ENCODE data around the gene OR4C6. TPM values are rescaled to one million over a fixed set of nuclear protein-coding genes. Genes with fewer than 3 reads are reported as not detected.

The OR4C6 gene
- total RNA-seq = not detected

DNA sequence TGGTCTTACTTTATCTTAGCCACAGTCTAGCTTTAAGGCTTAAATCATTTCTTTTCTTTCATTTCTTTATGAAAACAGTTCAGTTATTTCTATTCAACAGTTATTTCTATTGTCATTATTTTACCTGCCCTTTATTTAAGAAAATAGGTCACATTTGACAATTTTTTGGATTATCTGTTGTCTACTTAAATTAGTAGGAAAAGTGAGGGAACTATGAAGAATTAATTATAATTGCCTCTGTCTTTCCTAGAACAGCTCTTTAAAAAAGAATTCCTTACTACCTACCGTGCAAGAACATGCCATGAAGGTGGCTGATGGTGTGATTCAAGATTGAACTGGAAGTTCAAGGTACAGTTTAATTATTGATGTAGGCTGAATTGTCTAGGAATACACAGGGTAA lies at the start of gene OR4C6:
Gene OR4C6 (plus strand): TSS at position 301 of the 400 bp plus-strand sequence. CDS start 2,966 bp downstream, outside the sequence.
- Mint-ChIP-seq H3K27ac (no peak within 1 kb of the TSS), H3K9me3 (peaks cover 8% of the 10 kb centered on the region), H3K4me1 (no peaks in the 10 kb centered on the region), H3K27me3 (no peaks in the 10 kb centered on the region), H3K4me3 (no peak within 1 kb of the TSS), H3K36me3 (ENCODE audit: low read depth) (no peaks in the 10 kb centered on the region)
- POLR2A ChIA-PET = no interaction called here
- CTCF ChIA-PET = no interaction called here
- DNase-seq = no peak

GRCh38 chr11:55624531-55624930 lies 37.5 kb upstream of the OR4C6 start:
- Mint-ChIP-seq H3K9me3 (peaks cover 8% of the 10 kb centered on the region), H3K27ac (no peak overlapping the region), H3K4me1 (no peaks in the 10 kb centered on the region), H3K36me3 (ENCODE audit: low read depth) (no peaks in the 10 kb centered on the region), H3K27me3 (no peaks in the 10 kb centered on the region), H3K4me3 (no peak overlapping the region)
- CTCF ChIA-PET = no interaction called here
- POLR2A ChIA-PET = no interaction called here
- no peak for DNase-seq

GRCh38 chr11:55634813-55635212 lies 27.2 kb upstream of the OR4C6 start, which contains the start of gene OR4P4:
TSS of gene OR4P4 (plus strand) at chr11:55635113.
- POLR2A ChIA-PET = no interaction called here
- no peak for DNase-seq
- CTCF ChIA-PET = no interaction called here
- Mint-ChIP-seq H3K9me3 (no peaks in the 10 kb centered on the region), H3K36me3 (ENCODE audit: low read depth) (no peaks in the 10 kb centered on the region), H3K27ac (no peak within 1 kb of the TSS), H3K27me3 (no peaks in the 10 kb centered on the region), H3K4me1 (no peaks in the 10 kb centered on the region), H3K4me3 (no peak within 1 kb of the TSS)

GRCh38 chr11:55648027-55648426 lies 14.0 kb upstream of the OR4C6 start, which contains the start of gene OR4S2:
TSS of gene OR4S2 (plus strand) at chr11:55648327. CDS start at chr11:55650904, 2,577 bp downstream.
- CTCF ChIA-PET = no interaction called here
- Mint-ChIP-seq H3K36me3 (ENCODE audit: low read depth) (no peaks in the 10 kb centered on the region), H3K4me1 (no peaks in the 10 kb centered on the region), H3K27me3 (no peaks in the 10 kb centered on the region), H3K27ac (no peak within 1 kb of the TSS), H3K4me3 (no peak within 1 kb of the TSS), H3K9me3 (peaks cover 4% of the 10 kb centered on the region)
- no peak for DNase-seq
- POLR2A ChIA-PET = no interaction called here

DNA sequence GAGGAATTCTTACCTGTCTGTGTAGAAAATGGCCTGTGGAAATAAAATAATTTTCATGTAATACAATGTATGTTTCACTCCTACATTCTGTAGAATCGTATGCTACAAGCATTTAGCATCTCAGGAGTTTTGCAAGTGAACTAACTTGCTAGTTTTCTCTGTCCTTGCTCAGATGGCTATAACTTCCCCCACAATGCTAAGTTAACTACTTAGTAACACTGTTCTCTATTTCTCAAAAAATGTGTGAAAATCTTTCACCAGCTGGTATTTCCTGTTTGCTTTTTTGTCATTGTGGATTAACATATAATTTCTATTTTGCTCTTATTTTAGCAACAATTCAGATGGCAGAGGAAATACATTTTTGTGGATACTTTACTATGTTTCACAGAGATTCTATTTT lies 9.4 kb upstream of the OR4C6 start:
- no peaks in the 10 kb centered on the region for H3K4me1 Mint-ChIP-seq
- no peaks in the 10 kb centered on the region for H3K36me3 Mint-ChIP-seq (ENCODE audit: low read depth)
- CTCF ChIA-PET = no interaction called here
- H3K27me3 Mint-ChIP-seq = no peaks in the 10 kb centered on the region
- POLR2A ChIA-PET = no interaction called here
- H3K9me3 Mint-ChIP-seq = no peaks in the 10 kb centered on the region
- DNase-seq = no peak
- H3K4me3 Mint-ChIP-seq = no peak overlapping the region
- H3K27ac Mint-ChIP-seq = no peak overlapping the region

- H3K4me1 Mint-ChIP-seq = no peaks in the 10 kb centered on the region
- no peak overlapping the region for H3K4me3 Mint-ChIP-seq
- no peaks in the 10 kb centered on the region for H3K9me3 Mint-ChIP-seq
- DNase-seq = no peak
- CTCF ChIA-PET = no interaction called here
- no peak overlapping the region for H3K27ac Mint-ChIP-seq
- H3K36me3 Mint-ChIP-seq (ENCODE audit: low read depth) = no peaks in the 10 kb centered on the region
- POLR2A ChIA-PET = no interaction called here
- no peaks in the 10 kb centered on the region for H3K27me3 Mint-ChIP-seq
These were observed 6.9 kb upstream of the OR4C6 start for GRCh38 chr11:55655096-55655495.

GRCh38 chr11:55658031-55658573 lies 3.9 kb upstream of the OR4C6 start:
- Mint-ChIP-seq H3K27ac (no peak overlapping the region), H3K36me3 (ENCODE audit: low read depth) (no peaks in the 10 kb centered on the region), H3K9me3 (no peaks in the 10 kb centered on the region), H3K27me3 (no peaks in the 10 kb centered on the region), H3K4me3 (no peak overlapping the region), H3K4me1 (no peaks in the 10 kb centered on the region)
- DNase-seq = no peak
- POLR2A ChIA-PET = no interaction called here
- CTCF ChIA-PET = no interaction called here

DNA sequence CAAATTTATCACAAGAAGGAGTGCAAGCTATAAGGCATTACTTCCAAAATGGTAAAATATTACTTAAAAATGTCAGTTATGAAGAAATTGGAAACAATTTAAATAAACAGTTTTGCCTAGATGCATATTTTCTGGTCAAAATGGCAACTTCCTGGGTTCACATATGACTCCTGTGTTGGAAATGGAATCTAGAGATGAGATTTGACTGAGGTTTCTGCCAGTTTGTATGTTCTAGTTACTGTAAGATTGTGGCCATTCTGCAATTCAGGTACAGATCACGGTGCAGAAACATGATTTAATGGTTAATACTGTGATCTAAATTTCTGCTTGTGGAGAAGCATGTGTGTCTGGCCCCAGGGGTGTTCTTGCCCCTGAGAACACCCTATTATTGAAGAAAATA lies 3.4 kb upstream of the OR4C6 start:
- Mint-ChIP-seq H3K27me3 (no peaks in the 10 kb centered on the region), H3K36me3 (ENCODE audit: low read depth) (no peaks in the 10 kb centered on the region), H3K9me3 (no peaks in the 10 kb centered on the region), H3K4me1 (no peaks in the 10 kb centered on the region), H3K27ac (no peak overlapping the region), H3K4me3 (no peak overlapping the region)
- no peak for DNase-seq
- CTCF ChIA-PET = no interaction called here
- POLR2A ChIA-PET = no interaction called here

- peaks cover 8% of the 10 kb centered on the region for H3K9me3 Mint-ChIP-seq
- H3K4me3 Mint-ChIP-seq = no peak overlapping the region
- no peak overlapping the region for H3K27ac Mint-ChIP-seq
- H3K27me3 Mint-ChIP-seq = no peaks in the 10 kb centered on the region
- CTCF ChIA-PET = no interaction called here
- POLR2A ChIA-PET = no interaction called here
- DNase-seq = no peak
- no peaks in the 10 kb centered on the region for H3K4me1 Mint-ChIP-seq
- H3K36me3 Mint-ChIP-seq (ENCODE audit: low read depth) = no peaks in the 10 kb centered on the region
These were observed 7.4 kb downstream of the OR4C6 start for GRCh38 chr11:55669376-55669775.

DNA sequence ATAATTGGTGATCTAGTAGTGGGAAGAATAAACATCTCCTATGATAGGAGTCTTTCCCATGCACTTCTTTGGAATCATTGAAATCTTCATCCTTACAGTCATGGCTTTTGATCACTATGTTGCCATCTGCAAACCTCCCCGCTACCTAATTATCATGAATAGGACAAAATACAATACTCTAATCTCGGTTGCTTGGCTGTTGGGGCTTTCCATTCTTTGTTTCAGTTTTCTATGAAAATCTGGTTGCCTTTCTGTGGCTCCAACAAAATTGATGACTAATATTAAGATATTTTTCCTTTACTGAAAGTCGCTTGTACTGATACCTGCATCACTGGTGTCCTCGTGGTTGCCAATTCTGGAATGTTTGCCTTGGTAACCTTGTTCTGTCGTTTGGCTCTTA lies 11.9 kb downstream of the OR4C6 start:
- ChIA-PET CTCF (no interaction called here), POLR2A (no interaction called here)
- Mint-ChIP-seq H3K4me1 (no peaks in the 10 kb centered on the region), H3K4me3 (no peak overlapping the region), H3K9me3 (no peaks in the 10 kb centered on the region), H3K27ac (no peak overlapping the region), H3K36me3 (ENCODE audit: low read depth) (no peaks in the 10 kb centered on the region), H3K27me3 (no peaks in the 10 kb centered on the region)
- no peak for DNase-seq

DNA sequence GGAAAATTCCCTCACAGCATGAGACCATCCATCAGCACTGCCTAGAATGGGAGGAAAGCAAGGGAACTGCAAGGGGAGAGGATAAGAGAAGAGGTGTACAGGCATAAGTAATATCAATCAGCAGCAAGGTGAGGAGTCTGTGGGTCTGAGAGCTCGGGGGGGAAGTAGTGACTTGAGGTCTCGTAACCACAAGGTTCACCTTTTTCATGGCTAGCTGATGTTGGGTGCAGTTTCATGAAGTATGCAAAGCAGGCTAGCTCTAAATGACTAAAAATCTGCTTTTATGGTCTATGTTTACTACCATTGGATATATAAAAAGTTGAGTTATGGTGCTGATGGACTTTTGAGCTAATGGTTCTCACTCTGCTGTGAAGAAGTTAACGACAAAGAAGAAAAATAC lies 35.8 kb downstream of the OR4C6 start:
- no peaks in the 10 kb centered on the region for H3K27me3 Mint-ChIP-seq
- no peaks in the 10 kb centered on the region for H3K4me1 Mint-ChIP-seq
- no peak overlapping the region for H3K27ac Mint-ChIP-seq
- H3K36me3 Mint-ChIP-seq (ENCODE audit: low read depth) = no peaks in the 10 kb centered on the region
- H3K4me3 Mint-ChIP-seq = no peak overlapping the region
- CTCF ChIA-PET = no interaction called here
- POLR2A ChIA-PET = no interaction called here
- no peak for DNase-seq
- peaks cover 11% of the 10 kb centered on the region for H3K9me3 Mint-ChIP-seq

GRCh38 chr11:55701429-55701828 lies 39.4 kb downstream of the OR4C6 start:
- ChIA-PET CTCF (no interaction called here), POLR2A (no interaction called here)
- Mint-ChIP-seq H3K9me3 (peaks cover 15% of the 10 kb centered on the region), H3K36me3 (ENCODE audit: low read depth) (no peaks in the 10 kb centered on the region), H3K27ac (no peak overlapping the region), H3K27me3 (no peaks in the 10 kb centered on the region), H3K4me3 (no peak overlapping the region), H3K4me1 (no peaks in the 10 kb centered on the region)
- no peak for DNase-seq

DNA sequence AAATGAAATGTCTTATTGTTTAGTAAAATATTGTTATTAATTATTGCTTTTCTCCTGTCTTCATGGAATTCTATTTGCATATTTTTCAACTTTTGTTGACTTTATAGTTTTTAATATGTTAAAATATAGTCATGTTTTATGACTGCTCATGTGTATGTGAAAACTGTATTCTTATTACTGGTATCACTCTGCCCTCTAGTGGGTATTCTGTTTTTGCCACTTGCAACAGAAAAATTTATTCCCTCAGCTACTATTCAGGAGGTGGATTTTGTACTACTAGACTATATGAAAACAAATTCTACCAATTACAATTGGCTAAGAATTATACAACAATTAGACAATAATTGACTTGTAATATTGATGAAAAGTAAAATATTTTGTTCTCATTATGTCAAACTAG lies 45.0 kb downstream of the OR4C6 start:
- H3K9me3 Mint-ChIP-seq = peaks cover 6% of the 10 kb centered on the region
- DNase-seq = peak; percentile 6
- no peaks in the 10 kb centered on the region for H3K4me1 Mint-ChIP-seq
- no peaks in the 10 kb centered on the region for H3K27me3 Mint-ChIP-seq
- ChIA-PET POLR2A (no interaction called here), CTCF (no interaction called here)
- H3K27ac Mint-ChIP-seq = no peak overlapping the region
- H3K36me3 Mint-ChIP-seq (ENCODE audit: low read depth) = no peaks in the 10 kb centered on the region
- no peak overlapping the region for H3K4me3 Mint-ChIP-seq

DNA sequence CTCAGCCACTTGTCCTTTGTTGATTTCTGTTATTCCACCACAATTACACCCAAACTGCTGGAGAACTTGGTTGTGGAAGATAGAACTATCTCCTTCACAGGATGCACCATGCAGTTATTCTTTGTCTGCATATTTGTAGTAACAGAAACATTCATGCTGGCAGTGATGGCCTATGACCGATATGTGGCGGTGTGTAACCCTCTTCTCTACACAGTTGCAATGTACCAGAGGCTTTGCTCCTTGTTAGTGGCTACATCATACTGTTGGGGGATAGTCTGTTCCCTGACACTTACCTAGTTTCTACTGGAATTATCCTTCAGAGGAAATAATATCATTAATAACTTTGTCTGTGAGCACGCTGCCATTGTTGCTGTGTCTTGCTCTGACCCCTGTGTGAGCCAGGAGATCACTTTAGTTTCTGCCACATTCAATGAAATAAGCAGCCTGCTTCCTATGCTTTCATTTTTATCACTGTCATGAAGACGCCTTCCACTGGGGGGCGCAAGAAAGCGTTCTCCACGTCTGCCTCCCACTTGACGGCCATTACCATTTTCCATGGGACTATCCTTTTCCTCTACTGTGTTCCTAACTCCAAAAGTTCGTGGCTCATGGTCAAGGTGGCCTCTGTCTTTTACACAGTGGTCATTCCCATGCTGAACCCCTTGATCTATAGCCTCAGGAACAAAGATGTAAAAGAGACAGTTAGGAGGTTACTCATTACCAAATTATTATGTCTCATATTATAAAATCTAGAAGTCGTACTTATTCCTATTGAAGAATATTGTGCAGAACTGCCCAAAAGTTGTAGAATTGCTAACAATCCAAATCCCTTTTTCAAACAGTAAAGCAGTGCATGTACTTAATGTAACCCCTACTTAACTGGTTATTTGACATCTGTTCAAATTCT lies 53.2 kb downstream of the OR4C6 start:
- no peaks in the 10 kb centered on the region for H3K36me3 Mint-ChIP-seq (ENCODE audit: low read depth)
- POLR2A ChIA-PET = no interaction called here
- DNase-seq = no peak
- H3K4me1 Mint-ChIP-seq = no peaks in the 10 kb centered on the region
- CTCF ChIA-PET = no interaction called here
- H3K4me3 Mint-ChIP-seq = no peak overlapping the region
- H3K27me3 Mint-ChIP-seq = no peaks in the 10 kb centered on the region
- peaks cover 2% of the 10 kb centered on the region for H3K9me3 Mint-ChIP-seq
- no peak overlapping the region for H3K27ac Mint-ChIP-seq

Measured in activated CD4-positive, alpha-beta T cell treated with anti-CD3 and anti-CD28 coated beads, Interleukin-2, amount 10 ng/mL, durations not matched to agents 7 days and 5 days (primary cell).